HCT116 (cell line): Measurements from ENCODE around the gene ARHGAP12. TPM values are rescaled to one million over a fixed set of nuclear protein-coding genes. Genes with fewer than 3 reads are reported as not detected.

Source experiments
- ATAC-seq: fragments of 200-7000 bp; cut with Tn5 transposase; 2 replicates; pipeline ENCODE4 v1.9.1; 2020; ENCODE audit warnings: mild to moderate bottlenecking, moderate library complexity
- BruUV-seq: library from RNA; stranded (reverse); fragments of 400-500 nt; replicated peaks from 2 replicates; lab custom pipeline; 2021; lab: Mats Ljungman, UMichigan
- CTCF ChIA-PET: fragments of 300-600 bp; sonication (Branson Sonifier 250); formaldehyde crosslinking; loops from one replicate; lab custom pipeline; 2021; ENCODE audit warnings: antibody characterized with exemption; lab: Charles Lee
- POLR2A ChIA-PET: fragments of 300-600, 350-600 bp; sonication (Branson Sonifier 250); formaldehyde crosslinking; loops from one replicate; lab custom pipeline; 2021; ENCODE audit warnings: antibody characterized with exemption; lab: Charles Lee
- RAD21 ChIA-PET, 2 experiments: fragments of 300-600 bp; sonication (Branson Sonifier 250); formaldehyde crosslinking; loops; one replicate each; lab custom pipeline; 2023; ENCODE audit warnings: low total read pairs in 2 of 2; ENCODE audit not compliant: uncharacterized antibody in 2 of 2, unreplicated experiment in 2 of 2, low non-redundant PET in 1 of 2; lab: Charles Lee
- DNase-seq: peaks from one replicate; pipeline ENCODE4 v3.0.0-alpha.2; 2010; ENCODE audit warnings: low read depth, low spot score
- H2AFZ ChIP-seq: fragments of 200-600 bp; shearing (Covaris generic), sonication (generic); 2 replicates; pipeline ENCODE4 v1.6.1; 2017; ENCODE audit warnings: low read depth, mixed run types, mixed read lengths, antibody characterized with exemption, low read length; ENCODE audit not compliant: poor library complexity, severe bottlenecking
- H3K27ac ChIP-seq: 2 replicates; pipeline ENCODE4 v1.5.1; 2012; ENCODE audit warnings: low read depth, low read length
- H3K27me3 ChIP-seq: fragments of 200-600 bp; sonication (generic); 2 replicates; pipeline ENCODE4 v1.6.1; 2016; ENCODE audit warnings: mixed run types, low read length, mixed read lengths; ENCODE audit not compliant: insufficient read depth
- H3K36me3 ChIP-seq, 2 experiments: fragments of 200-500 bp in 1 of 2; fragments of 200-600 bp in 1 of 2; sonication (Bioruptor generic) in 1 of 2; sonication (generic) in 1 of 2; 2 replicates each; pipeline versions ENCODE4 v1.5.1 to v1.6.1; 2014 to 2016; ENCODE audit warnings: low read length in 2 of 2, inconsistent platforms in 1 of 2, mixed read lengths in 1 of 2, mixed run types in 1 of 2; ENCODE audit not compliant: insufficient read depth in 2 of 2, control insufficient read depth in 1 of 2
- H3K4me1 ChIP-seq, 2 experiments: fragments of 200-600 bp in 1 of 2; sonication (generic) in 1 of 2; 2 replicates each; pipeline versions ENCODE4 v1.5.1 to v1.6.1; 2012 to 2017; ENCODE audit warnings: low read length in 2 of 2, inconsistent platforms in 1 of 2, mild to moderate bottlenecking in 1 of 2, mixed read lengths in 1 of 2, mixed run types in 1 of 2, moderate library complexity in 1 of 2; ENCODE audit not compliant: insufficient read depth in 2 of 2, control insufficient read depth in 1 of 2
- H3K4me2 ChIP-seq: fragments of 200-600 bp; sonication (generic); 2 replicates; pipeline ENCODE4 v1.6.1; 2017; ENCODE audit warnings: mixed run types, low read length, mixed read lengths
- H3K4me3 ChIP-seq, 2 experiments: fragments of 200-600 bp in 1 of 2; sonication (generic) in 1 of 2; replicated peaks in 1 of 2; 2 replicates each; pipeline ENCODE4 v1.5.1; 2011 to 2016; ENCODE audit warnings: low read length in 2 of 2, control low read depth in 1 of 2, low read depth in 1 of 2, mild to moderate bottlenecking in 1 of 2, mixed read lengths in 1 of 2, mixed run types in 1 of 2
- H3K79me2 ChIP-seq: fragments of 200-600 bp; sonication (generic); 2 replicates; pipeline ENCODE4 v1.6.1; 2017; ENCODE audit warnings: mild to moderate bottlenecking, mixed run types, low read length, moderate library complexity, mixed read lengths; ENCODE audit not compliant: insufficient read depth
- H3K9ac ChIP-seq: fragments of 200-600 bp; sonication (generic); 2 replicates; pipeline ENCODE4 v1.6.1; 2016; ENCODE audit warnings: low read length, mixed read lengths
- H3K9me2 ChIP-seq: fragments of 200-600 bp; sonication (generic), shearing (Covaris generic); 2 replicates; pipeline ENCODE4 v1.6.1; 2017; ENCODE audit warnings: mixed run types, mild to moderate bottlenecking, moderate library complexity; ENCODE audit not compliant: insufficient read depth
- H3K9me3 ChIP-seq, 2 experiments: fragments of 200-500 bp in 1 of 2; fragments of 200-600 bp in 1 of 2; sonication (Bioruptor generic) in 1 of 2; sonication (generic) in 1 of 2; 2 replicates each; pipeline ENCODE4 v1.6.1; 2014 to 2017; ENCODE audit warnings: low read length in 2 of 2, mixed read lengths in 2 of 2, inconsistent platforms in 1 of 2, low read depth in 1 of 2, mild to moderate bottlenecking in 1 of 2, mixed run types in 1 of 2, moderate library complexity in 1 of 2; ENCODE audit not compliant: control insufficient read depth in 1 of 2, insufficient read depth in 1 of 2
- H4K20me1 ChIP-seq: fragments of 200-600 bp; sonication (generic), shearing (Covaris generic); 2 replicates; pipeline ENCODE4 v1.6.1; 2017; ENCODE audit warnings: mixed run types, mild to moderate bottlenecking, moderate library complexity; ENCODE audit not compliant: insufficient read depth
- ATF3 ChIP-seq: IDR thresholded peaks from 2 replicates; pipeline ENCODE4 v1.6.1; 2012
- CEBPB ChIP-seq: IDR thresholded peaks from 2 replicates; pipeline ENCODE4 v1.6.1; 2012; ENCODE audit warnings: low read depth
- ELF1 ChIP-seq: IDR thresholded peaks from 2 replicates; pipeline ENCODE4 v1.6.1; 2012; ENCODE audit warnings: low read depth, borderline replicate concordance
- EZH2phosphoT487 ChIP-seq: fragments of 200-600 bp; IDR thresholded peaks from 2 replicates; pipeline ENCODE4 v1.6.1; 2018; ENCODE audit warnings: antibody characterized with exemption, borderline replicate concordance
- JUND ChIP-seq: IDR thresholded peaks from 2 replicates; pipeline ENCODE4 v1.6.1; 2012
- MAX ChIP-seq: IDR thresholded peaks from 2 replicates; pipeline ENCODE4 v1.6.1; 2012
- POLR2AphosphoS5 ChIP-seq: IDR thresholded peaks from 2 replicates; pipeline ENCODE4 v1.6.1; 2011; ENCODE audit warnings: mild to moderate bottlenecking, low read depth, low read length, moderate library complexity
- SIN3A ChIP-seq: IDR thresholded peaks from 2 replicates; pipeline ENCODE4 v1.6.1; 2012; ENCODE audit warnings: low read depth
- SP1 ChIP-seq: IDR thresholded peaks from 2 replicates; pipeline ENCODE4 v1.6.1; 2012; ENCODE audit warnings: low read depth
- TCF7L2 ChIP-seq: IDR thresholded peaks from 2 replicates; pipeline ENCODE4 v1.7.0; 2011; ENCODE audit warnings: borderline replicate concordance, inconsistent platforms; ENCODE audit not compliant: insufficient read depth, insufficient read length; ENCODE audit errors: extremely low read depth
- YY1 ChIP-seq: IDR thresholded peaks from 2 replicates; pipeline ENCODE4 v1.6.1; 2011; ENCODE audit warnings: low read length, low read depth, moderate library complexity, mild to moderate bottlenecking; ENCODE audit not compliant: insufficient replicate concordance; ENCODE audit errors: extremely low read depth
- ZNF274 ChIP-seq: fragments of 200-500 bp; sonication (Bioruptor generic); IDR thresholded peaks from 2 replicates; pipeline ENCODE4 v1.6.1; 2014; ENCODE audit warnings: mild to moderate bottlenecking, low read depth, low read length, inconsistent platforms
- intact Hi-C: fragments of 100-400 bp; cut with micrococcal nuclease; formaldehyde crosslinking; loops from 2 replicates; pipeline ENCODE4 v1.10.0; 2022
- total RNA-seq: library from RNA; stranded (reverse); gene quantifications from one replicate; pipeline ENCODE4 v1.2.1, GENCODE V29; 2021; ENCODE audit not compliant: unreplicated experiment
- TF ChIP-seq, protein P1 (sequence below): IDR thresholded peaks from 2 replicates; pipeline ENCODE4 v1.6.1; 2011; ENCODE audit warnings: mild to moderate bottlenecking, low read length, moderate library complexity; ENCODE audit not compliant: insufficient replicate concordance; ENCODE audit errors: extremely low read depth
- TF ChIP-seq, protein P2 (sequence below): IDR thresholded peaks from 2 replicates; pipeline ENCODE4 v1.6.1; 2012; ENCODE audit warnings: low read depth

The ARHGAP12 gene
- total RNA-seq, 1 experiment from 2014 or later, result 80.3 TPM

GRCh38 chr10:31820096-31820495, 108.5 kb downstream of the ARHGAP12 start:
- Histone ChIP-seq H4K20me1 (0 out of 2 replicates have a peak, but pooled peaks cover 4% of the 10 kb centered on the region), H3K79me2 (peaks cover 35% of the 10 kb centered on the region), H3K27me3 (no peaks in the 10 kb centered on the region), H3K4me3 (no peak overlapping the region), H3K4me2 (no peak overlapping the region), H3K36me3 (peaks cover 28 to 32% of the 10 kb centered on the region in 2 experiments; a peak in 3 of 4 replicates), H2AFZ (no peak overlapping the region), H3K9ac (no peak overlapping the region), H3K9me2 (no peaks in the 10 kb centered on the region), H3K27ac (no peak overlapping the region), H3K4me1 (no peaks in the 10 kb centered on the region), H3K9me3 (no peaks in the 10 kb centered on the region)
- CTCF ChIA-PET, result interaction anchor here (0.9 kb wide), 1 partner anchor 12 kb away, joined by 3 read pairs; no protein-coding TSS in a partner anchor
- DNase-seq (no peak), ATAC-seq (no peak)
- TF ChIP-seq POLR2AphosphoS5, result no peak
- no peak for TF ChIP-seq YY1
- TF ChIP-seq SIN3A, result no peak
- TF ChIP-seq ZNF274, result no peak
- TF ChIP-seq ELF1, result no peak
- no peak for TF ChIP-seq JUND
- RAD21 ChIA-PET, result no interaction called here
- POLR2A ChIA-PET, result no interaction called here
- intact Hi-C loops, result no loop called here
- BruUV-seq, result no TSS peak

DNA sequence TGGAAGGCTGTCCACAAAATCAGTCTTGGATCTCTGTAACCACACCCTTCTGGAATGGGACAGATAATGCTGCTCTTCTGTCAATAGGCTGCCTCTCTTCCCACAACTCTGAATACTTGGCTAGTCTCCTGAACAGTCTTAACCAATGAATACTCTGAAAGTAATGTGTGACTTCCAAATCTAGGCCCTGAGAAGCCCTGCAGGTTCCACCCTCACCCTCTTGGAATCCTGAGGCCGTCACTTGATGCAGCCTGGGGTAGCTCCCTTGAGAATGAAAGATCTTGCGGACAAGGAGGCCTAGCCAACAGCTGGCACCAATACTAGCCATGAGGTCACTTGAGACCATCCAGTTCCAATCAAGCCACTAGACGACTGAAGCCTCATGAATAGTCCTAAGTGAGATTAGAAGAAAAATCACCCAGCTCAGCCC, 109.2 kb downstream of the ARHGAP12 start:
- no peak for DNase-seq
- H3K27me3 ChIP-seq, result no peaks in the 10 kb centered on the region
- peaks cover 27 to 31% of the 10 kb centered on the region in 2 experiments; a peak in 3 of 4 replicates for H3K36me3 ChIP-seq
- ChIA-PET RAD21 (no interaction called here), CTCF (no interaction called here), POLR2A (no interaction called here)
- H3K4me1 ChIP-seq, result no peaks in the 10 kb centered on the region
- no peak overlapping the region for H3K4me3 ChIP-seq
- intact Hi-C loops, result no loop called here
- BruUV-seq, result no TSS peak
- peaks cover 29% of the 10 kb centered on the region for H3K79me2 ChIP-seq
- H4K20me1 ChIP-seq, result 0 out of 2 replicates have a peak, but pooled peaks cover 4% of the 10 kb centered on the region
- no peaks in the 10 kb centered on the region for H3K9me2 ChIP-seq
- H3K27ac ChIP-seq, result no peak overlapping the region
- H3K9ac ChIP-seq, result no peak overlapping the region
- H3K4me2 ChIP-seq, result no peak overlapping the region
- no peak for ATAC-seq
- H3K9me3 ChIP-seq, result no peaks in the 10 kb centered on the region
- H2AFZ ChIP-seq, result no peak overlapping the region
- TF ChIP-seq ATF3 (no peak), ELF1 (no peak), TCF7L2 (no peak), YY1 (no peak), EZH2phosphoT487 (no peak), SP1 (no peak), MAX (no peak), JUND (no peak), CEBPB (no peak), ZNF274 (no peak)
- TF ChIP-seq, protein P1, sequence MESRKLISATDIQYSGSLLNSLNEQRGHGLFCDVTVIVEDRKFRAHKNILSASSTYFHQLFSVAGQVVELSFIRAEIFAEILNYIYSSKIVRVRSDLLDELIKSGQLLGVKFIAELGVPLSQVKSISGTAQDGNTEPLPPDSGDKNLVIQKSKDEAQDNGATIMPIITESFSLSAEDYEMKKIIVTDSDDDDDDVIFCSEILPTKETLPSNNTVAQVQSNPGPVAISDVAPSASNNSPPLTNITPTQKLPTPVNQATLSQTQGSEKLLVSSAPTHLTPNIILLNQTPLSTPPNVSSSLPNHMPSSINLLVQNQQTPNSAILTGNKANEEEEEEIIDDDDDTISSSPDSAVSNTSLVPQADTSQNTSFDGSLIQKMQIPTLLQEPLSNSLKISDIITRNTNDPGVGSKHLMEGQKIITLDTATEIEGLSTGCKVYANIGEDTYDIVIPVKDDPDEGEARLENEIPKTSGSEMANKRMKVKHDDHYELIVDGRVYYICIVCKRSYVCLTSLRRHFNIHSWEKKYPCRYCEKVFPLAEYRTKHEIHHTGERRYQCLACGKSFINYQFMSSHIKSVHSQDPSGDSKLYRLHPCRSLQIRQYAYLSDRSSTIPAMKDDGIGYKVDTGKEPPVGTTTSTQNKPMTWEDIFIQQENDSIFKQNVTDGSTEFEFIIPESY, result no peak
- TF ChIP-seq, protein P2, sequence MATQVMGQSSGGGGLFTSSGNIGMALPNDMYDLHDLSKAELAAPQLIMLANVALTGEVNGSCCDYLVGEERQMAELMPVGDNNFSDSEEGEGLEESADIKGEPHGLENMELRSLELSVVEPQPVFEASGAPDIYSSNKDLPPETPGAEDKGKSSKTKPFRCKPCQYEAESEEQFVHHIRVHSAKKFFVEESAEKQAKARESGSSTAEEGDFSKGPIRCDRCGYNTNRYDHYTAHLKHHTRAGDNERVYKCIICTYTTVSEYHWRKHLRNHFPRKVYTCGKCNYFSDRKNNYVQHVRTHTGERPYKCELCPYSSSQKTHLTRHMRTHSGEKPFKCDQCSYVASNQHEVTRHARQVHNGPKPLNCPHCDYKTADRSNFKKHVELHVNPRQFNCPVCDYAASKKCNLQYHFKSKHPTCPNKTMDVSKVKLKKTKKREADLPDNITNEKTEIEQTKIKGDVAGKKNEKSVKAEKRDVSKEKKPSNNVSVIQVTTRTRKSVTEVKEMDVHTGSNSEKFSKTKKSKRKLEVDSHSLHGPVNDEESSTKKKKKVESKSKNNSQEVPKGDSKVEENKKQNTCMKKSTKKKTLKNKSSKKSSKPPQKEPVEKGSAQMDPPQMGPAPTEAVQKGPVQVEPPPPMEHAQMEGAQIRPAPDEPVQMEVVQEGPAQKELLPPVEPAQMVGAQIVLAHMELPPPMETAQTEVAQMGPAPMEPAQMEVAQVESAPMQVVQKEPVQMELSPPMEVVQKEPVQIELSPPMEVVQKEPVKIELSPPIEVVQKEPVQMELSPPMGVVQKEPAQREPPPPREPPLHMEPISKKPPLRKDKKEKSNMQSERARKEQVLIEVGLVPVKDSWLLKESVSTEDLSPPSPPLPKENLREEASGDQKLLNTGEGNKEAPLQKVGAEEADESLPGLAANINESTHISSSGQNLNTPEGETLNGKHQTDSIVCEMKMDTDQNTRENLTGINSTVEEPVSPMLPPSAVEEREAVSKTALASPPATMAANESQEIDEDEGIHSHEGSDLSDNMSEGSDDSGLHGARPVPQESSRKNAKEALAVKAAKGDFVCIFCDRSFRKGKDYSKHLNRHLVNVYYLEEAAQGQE, result no peak
